Measurements from ENCODE around the gene VEGFA.

Gene VEGFA

DNA sequence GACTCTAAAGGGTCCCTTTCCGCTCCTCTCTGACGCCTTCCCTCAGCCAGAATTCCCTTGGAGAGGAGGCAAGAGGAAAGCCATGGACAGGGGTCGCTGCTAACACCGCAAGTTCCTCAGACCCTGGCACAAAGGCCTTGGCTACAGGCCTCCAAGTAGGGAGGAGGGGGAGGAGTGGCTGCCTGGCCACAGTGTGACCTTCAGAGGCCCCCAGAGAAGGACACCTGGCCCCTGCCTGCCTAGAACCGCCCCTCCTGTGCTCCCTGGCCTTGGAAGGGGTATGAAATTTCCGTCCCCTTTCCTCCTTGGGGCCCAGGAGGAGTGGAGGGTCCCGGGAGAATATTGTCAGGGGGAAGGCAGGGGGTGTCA is 2.7 kb downstream of the VEGFA start:
- DNase-seq (ENCODE audit: low spot score): peak; percentile 38

DNA sequence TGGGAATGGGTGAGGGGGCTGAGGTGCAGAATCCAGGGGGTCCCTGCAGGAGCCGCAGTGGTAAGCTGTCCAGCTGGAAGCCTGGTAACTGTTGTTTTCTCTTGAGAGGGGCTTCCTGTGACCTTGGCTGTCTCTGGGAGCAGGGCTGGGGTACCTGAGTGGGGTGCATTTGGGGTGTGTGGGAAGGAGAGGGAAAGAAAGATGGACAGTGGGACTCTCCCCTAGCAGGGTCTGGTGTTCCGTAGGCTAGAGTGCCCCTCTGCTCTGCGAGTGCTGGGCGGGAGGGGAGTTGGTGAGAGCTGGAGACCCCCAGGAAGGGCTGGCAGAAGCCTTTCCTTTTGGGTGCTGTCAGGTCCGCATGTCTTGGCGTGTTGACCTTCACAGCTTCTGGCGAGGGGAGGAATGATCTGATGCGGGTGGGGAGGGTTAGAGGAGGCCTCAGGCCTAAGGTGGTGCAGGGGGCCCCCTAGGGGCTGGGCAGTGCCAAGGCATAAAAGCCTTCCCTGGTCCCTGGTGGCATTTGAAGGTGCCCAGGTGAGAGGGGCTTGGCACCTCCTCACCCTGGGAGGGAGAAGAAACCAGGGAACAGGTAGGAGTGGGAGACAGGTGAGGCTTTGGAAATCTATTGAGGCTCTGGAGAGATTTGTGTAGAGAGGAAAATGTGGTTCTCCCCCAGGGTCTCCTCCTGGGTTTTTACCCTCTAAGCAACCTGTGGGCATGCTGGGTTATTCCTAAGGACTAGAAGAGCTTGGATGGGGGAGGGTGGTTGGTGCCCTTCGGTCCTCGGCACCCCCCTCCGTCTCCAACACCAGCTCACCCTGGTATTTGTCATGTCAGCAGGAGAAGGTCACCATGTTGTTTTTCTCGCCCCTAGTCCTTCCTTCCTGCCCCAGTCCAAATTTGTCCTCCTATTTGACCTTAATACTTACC is 3.3 kb downstream of the VEGFA start:
- peak; percentile 81 for DNase-seq (ENCODE audit: low spot score)

DNA sequence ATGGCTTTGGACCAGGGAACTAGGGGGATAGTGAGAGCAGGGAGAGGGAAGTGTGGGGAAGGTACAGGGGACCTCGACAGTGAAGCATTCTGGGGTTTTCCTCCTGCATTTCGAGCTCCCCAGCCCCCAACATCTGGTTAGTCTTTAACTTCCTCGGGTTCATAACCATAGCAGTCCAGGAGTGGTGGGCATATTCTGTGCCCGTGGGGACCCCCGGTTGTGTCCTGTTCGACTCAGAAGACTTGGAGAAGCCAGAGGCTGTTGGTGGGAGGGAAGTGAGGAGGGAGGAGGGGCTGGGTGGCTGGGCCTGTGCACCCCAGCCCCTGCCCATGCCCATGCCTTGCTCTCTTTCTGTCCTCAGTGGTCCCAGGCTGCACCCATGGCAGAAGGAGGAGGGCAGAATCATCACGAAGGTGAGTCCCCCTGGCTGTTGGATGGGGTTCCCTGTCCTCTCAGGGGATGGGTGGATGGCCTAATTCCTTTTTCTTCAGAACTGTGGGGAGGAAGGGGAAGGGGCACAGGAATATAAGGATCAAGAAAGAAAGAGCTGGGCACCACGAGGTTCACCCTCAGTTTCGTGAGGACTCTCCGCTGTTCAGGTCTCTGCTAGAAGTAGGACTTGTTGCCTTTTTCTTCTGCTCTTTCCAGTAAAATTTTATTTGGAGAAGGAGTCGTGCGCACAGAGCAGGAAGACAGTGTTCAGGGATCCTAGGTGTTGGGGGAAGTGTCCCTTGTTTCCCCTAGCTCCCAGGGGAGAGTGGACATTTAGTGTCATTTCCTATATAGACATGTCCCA is 4.2 kb downstream of the VEGFA start:
- DNase-seq (ENCODE audit: low spot score): no peak

DNA sequence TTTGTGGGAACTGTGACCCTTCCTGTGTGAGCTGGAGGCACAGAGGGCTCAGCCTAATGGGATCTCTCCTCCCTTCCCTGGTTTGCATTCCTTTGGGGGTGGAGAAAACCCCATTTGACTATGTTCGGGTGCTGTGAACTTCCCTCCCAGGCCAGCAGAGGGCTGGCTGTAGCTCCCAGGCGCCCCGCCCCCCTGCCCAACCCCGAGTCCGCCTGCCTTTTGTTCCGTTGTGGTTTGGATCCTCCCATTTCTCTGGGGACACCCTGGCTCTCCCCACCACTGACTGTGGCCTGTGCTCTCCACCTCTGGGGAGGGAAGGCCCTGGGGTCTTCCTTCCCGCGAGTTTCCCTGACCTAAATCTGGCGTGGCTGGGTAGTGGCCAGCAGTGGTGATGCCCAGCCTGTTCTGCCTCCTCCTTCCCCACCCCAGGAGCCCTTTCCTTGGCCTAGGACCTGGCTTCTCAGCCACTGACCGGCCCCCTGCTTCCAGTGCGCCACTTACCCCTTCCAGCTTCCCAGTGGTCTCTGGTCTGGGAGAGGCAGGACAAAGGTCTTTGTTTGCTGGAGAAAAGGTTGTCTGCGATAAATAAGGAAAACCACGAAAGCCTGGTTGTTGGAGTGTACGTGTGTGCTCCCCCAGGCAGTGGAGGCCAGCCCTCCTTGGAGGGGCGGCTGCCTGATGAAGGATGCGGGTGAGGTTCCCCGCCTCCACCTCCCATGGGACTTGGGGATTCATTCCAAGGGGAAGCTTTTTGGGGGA is 4.9 kb downstream of the VEGFA start:
- peak; percentile 95 for DNase-seq (ENCODE audit: low spot score)

DNA sequence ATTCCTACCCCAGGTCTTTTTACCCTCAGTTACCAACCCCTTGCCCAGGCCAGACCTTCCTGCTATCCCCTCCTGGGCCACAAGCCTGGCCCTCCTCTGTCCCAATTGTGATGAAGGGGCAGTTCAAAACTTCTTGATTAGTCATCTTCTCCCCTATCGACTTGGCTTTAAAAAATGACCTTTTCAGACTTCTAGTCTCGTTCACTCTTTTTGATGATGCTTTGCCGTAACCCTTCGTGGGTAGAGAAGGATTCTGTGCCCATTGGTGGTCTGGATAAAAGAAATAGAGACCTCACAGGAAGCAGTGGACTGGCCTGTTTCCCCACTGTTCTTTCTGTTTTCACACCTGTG is 5.5 kb downstream of the VEGFA start:
- no peak for DNase-seq (ENCODE audit: low spot score)

DNA sequence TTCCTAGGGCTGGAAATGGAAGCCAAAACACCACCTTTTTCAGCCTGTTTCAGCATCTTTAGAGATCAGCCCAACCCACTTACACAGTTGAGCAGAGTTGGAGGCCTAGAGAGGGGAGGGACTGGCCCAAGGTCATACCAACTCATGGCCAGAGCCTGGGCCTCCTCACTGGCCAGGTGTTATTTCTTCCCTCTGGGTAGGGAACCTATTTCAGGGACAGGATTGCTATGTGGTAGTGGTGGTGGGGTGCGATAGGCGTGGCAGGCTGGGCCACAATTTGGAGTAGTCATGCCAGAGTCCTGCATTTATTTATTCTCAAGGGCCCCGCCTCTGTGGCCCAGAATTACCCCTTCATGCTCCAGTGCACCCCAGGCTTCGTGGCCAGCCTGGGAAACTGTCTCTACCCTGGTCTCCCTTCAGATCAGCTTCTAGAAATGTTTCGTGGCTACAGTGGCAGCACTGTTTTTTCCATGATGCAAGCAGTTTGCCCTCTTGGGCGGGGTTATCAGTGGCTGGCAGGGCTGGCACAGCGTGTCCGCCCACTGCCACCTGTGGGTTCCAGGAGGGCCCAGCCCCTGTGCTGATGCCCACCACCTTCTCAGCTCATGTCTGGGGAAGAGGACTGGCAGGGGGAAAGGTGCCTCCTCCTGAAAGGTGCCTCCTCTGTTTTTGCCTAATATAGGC is 6.2 kb downstream of the VEGFA start:
- DNase-seq (ENCODE audit: low spot score): no peak

- DNase-seq (ENCODE audit: low spot score): no peak
These were observed 7.1 kb downstream of the VEGFA start for GRCh38 chr6:43776799-43777776.

GRCh38 chr6:43778131-43778855 is 8.3 kb downstream of the VEGFA start:
- no peak for DNase-seq (ENCODE audit: low spot score)

GRCh38 chr6:43778976-43779851 is 9.2 kb downstream of the VEGFA start:
- no peak for DNase-seq (ENCODE audit: low spot score)

DNA sequence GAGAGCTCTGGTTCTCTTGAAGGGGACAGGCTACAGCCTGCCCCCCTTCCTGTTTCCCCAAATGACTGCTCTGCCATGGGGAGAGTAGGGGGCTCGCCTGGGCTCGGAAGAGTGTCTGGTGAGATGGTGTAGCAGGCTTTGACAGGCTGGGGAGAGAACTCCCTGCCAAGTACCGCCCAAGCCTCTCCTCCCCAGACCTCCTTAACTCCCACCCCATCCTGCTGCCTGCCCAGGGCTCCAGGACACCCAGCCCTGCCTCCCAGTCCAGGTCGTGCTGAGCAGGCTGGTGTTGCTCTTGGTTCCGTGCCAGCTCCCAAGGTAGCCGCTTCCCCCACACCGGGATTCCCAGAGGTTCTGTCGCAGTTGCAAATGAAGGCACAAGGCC is 9.8 kb downstream of the VEGFA start:
- DNase-seq (ENCODE audit: low spot score): no peak

GRCh38 chr6:43780293-43780692 is 10.3 kb downstream of the VEGFA start:
- DNase-seq (ENCODE audit: low spot score): no peak

GRCh38 chr6:43780941-43781928 is 11.2 kb downstream of the VEGFA start:
- no peak for DNase-seq (ENCODE audit: low spot score)

GRCh38 chr6:43781941-43782704 is 12.1 kb downstream of the VEGFA start:
- DNase-seq (ENCODE audit: low spot score): no peak

GRCh38 chr6:43782764-43783513 is 12.9 kb downstream of the VEGFA start:
- DNase-seq (ENCODE audit: low spot score): no peak

DNA sequence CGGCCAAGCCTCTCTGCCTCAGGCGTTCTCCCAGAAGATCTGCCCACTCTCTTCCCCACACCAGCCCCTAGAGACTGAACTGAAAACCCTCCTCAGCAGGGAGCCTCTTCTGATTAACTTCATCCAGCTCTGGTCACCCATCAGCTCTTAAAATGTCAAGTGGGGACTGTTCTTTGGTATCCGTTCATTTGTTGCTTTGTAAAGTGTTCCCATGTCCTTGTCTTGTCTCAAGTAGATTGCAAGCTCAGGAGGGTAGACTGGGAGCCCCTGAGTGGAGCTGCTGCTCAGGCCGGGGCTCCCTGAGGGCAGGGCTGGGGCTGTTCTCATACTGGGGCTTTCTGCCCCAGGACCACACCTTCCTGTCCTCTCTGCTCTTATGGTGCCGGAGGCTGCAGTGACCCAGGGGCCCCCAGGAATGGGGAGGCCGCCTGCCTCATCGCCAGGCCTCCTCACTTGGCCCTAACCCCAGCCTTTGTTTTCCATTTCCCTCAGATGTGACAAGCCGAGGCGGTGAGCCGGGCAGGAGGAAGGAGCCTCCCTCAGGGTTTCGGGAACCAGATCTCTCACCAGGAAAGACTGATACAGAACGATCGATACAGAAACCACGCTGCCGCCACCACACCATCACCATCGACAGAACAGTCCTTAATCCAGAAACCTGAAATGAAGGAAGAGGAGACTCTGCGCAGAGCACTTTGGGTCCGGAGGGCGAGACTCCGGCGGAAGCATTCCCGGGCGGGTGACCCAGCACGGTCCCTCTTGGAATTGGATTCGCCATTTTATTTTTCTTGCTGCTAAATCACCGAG is 14.2 kb downstream of the VEGFA start:
- no peak for DNase-seq (ENCODE audit: low spot score)

Data from hepatic stellate cell (primary cell).